GM21619 (cell line): ENCODE data around the gene TH.

ENCODE experiments used
- ATAC-seq: cut with Tn5 transposase; IDR thresholded peaks from one replicate; pipeline ENCODE4 v1.9.1; 2021; ENCODE audit not compliant: unreplicated experiment

Gene TH

DNA sequence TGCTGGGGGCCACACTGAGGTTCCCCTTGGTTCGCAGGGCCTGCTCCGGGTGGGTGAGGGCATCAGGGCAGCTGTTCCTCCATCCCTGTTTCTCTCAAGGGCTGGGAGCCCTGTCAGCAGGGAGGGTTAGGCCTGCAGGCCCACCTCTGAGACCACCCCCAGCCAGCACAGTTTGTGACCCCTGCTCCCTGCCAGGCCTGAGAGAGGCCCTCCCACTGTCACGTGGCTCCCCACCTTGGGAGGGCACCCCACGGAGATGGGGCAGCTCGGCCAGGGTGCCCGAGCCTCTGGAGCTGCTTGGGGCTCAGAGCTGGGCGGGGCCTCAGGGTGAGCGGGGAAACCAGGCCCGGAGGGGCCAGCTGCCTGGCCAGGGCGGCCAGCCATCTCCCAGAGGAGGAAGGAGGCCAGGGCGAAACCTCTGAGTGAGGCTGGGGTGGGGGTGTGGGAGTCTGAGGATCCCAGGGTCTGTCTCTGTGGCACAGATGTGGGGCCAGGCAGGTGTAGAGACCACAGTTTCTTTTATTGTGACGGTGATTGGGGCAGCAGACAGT lies 8.1 kb downstream of the TH start:
- ATAC-seq: no peak

DNA sequence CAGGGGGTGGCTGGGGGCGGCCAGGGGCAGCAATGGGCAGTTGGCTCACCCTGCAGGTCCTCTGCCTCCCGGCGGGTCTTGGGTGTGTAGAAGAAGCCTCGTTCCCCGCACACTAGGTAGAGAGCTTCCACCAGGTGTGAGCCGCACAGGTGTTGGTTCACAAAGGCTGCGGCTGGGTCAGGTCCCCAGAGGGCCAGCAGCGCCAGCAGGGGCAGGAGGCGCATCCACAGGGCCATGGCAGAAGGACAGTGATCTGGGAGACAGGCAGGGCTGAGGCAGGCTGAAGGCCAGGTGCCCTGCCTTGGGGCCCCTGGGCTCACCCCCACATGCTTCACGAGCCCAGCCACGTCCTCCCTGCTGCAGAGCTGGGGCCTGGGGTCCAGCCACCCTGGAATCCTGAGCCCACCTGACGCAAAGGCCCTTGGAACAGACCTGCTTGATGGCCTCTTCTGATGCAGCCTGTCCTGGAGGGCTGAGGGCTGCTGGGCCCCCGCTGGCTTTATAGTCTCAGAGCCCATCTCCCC lies 10.8 kb downstream of the TH start, which contains the start of gene INS:
Gene INS, minus strand, starts transcription at position 474 of the 524 bp plus-strand sequence. Its CDS starts 238 bp downstream, at position 236.
- ATAC-seq: no peak

DNA sequence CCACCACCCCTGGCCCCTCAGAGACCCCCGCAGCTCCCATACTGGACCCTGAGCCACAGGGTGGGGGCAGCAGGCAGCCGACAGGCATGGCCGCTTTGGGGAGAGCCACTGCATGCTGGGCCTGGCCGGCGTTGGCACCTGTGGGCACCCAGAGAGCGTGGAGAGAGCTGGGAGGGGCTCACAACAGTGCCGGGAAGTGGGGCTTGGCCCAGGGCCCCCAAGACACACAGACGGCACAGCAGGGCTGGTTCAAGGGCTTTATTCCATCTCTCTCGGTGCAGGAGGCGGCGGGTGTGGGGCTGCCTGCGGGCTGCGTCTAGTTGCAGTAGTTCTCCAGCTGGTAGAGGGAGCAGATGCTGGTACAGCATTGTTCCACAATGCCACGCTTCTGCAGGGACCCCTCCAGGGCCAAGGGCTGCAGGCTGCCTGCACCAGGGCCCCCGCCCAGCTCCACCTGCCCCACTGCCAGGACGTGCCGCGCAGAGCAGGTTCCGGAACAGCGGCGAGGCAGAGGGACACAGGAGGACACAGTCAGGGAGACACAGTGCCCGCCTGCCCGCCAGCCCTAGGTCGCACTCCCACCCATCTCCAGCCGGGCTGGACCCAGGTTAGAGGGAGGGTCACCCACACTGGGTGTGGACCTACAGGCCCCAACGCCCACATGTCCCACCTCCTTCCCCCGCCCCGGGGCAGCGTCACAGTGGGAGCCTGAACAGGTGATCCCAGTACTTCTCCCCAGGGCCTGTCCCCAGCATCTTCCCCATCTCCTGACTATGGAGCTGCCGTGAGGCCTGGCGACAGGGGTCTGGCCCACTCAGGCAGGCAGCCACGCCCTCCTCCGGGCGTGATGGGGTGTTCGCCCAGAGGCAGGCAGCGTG lies 11.8 kb downstream of the TH start:
- no peak for ATAC-seq

DNA sequence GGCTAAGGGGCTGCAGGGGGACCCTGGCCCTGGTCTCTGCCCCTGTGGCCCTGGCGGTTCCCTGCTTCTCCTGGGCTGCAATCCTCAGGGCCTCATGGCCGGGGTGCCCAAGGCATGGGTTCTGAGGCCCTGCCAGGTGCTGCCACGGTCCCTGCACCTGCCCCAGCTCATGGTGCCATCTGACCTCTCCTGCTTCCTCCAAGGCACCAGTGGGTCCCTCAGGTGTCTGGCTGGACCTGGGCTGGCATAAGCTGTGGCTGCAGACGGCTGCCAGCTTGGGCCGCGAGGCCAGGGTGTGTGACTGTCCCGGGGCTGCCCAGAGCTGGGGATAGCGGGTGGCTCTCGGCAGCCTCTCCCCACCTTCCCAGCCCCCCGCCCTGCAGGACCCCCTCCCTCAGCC lies 12.6 kb downstream of the TH start:
- ATAC-seq: no peak

DNA sequence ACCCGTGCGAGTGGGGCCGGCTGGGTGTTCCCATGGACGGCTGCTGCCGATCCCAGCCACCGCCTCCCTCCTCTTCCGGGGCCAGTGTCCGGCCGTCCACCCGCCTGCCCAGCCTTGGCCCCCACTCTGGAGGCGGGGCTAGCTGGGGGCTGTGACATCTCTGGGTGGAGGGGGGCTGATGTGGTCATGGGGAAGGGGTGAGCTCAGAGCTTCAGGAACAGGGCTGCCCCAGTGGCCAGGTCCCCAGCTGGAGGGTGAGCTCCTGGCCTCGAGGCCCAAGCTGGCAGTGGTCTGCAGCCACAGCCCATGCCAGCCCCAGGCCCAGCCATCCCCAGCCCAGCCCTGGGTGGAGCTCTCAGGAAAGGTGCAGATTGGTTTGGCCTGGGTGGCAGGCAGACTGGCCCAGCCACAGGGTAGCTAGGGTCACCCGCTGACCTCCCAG lies 13.3 kb downstream of the TH start:
- no peak for ATAC-seq

DNA sequence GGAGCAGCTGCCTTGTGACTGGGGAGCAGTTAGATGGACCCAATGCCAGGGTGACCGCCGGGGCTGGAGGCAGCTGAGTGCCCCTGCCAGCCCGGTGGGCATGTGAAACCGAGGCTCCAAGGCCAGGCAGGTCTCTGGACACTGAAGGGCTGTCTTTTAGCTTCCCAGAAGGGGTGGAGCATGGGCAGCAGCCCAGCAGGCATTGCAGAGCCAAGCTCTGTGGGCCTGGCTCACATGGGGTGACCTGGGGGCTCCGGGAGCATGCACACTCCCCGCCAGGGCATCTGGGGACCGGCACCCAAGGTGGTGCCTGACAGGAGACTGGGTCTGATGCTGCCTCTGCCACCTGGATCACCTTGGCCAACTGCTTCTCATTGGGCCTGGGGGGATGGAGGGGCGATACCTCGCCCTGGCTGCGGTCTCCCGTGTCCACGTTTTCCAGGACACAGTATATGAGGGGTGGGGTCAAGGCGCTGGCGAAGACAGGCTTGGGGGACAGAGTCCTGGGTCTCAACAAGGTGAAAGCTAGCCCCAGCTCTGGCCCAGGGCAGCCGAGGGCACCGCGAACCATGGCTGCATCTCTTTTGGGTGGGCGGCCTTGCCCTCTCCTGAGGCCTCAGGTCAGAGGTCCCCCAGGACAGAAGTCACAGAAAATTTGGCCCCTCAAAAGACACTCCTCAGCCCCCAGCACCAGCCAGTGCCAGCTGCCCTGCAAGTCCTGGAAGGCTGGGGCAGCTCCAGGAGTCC lies 14.1 kb downstream of the TH start:
- no peak for ATAC-seq

DNA sequence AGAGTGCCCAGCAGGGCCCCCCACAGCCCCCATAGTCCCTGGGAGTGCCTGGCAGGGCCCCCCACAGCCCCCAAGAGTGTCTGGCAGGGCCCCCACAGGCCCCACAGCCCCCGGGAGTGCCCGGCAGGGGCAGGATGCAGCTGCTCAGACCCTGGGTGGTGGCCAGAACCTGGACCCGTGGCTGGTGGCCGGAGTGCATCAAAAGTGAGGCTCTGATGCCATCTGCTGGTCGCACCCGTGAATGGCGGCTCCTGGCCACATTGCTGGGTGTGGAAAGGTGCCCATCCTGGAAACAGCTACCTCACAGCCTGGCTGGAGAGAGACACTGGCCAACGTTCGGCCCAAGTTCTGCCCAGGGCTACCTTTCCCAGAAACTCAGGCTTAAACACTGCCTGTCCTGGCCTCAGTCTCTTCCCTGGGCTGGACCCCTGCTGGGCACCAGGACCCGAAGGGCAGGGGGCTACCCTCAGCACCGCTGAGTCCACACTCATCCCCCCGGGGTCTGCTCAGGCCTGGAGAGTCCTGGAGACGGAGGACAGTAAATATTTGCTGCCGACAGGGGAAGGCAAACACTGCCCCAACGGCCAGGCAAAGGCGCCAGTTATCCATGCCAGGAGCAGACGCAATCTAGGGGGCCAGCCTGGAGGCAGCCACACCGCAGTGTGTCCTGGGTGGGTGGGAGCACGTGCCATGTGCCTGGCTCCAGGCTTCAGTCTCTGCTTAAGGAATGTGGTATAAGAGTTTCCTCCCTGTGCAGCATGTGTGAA lies 15.0 kb downstream of the TH start:
- ATAC-seq: no peak

DNA sequence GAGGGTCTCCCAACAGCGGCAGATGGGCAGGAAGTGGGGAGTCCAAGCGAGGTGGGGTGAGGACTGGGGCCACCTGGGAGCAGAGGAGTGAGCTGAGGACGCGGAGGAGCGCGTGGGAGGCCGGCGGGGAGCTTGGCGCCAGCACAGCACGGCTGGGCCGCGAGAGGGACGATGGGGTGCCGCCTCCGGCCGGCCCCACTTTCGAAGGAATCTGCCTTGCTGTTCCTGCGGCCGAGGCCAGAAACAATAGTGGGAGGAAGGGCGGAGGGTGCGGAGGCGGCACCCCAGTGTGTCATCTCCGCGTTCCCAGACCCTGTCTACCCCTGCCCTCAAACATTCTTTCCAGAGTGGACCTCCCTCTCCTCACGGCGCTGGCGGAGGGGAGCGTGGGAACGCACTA lies 16.1 kb downstream of the TH start:
- no peak for ATAC-seq

DNA sequence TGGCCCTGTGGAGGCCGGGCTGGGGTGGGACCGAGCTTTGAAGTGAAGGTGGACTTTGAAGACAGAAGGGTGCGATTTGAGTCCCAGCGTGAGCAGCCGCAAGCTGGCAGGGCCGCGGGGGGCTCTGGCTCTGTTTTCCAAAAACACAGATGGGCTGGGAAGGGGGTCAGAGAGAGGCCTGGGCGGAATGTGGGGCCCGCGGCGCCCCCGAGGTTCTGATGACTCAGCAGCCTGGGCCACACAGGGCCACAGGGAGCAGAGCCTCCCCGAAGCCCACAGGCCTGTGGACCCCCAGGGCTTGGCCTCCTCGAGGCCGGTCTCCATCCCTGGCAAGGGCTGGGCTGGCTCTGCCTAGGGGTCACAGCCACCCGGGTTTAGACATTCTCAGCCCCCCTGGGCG lies 16.7 kb downstream of the TH start:
- no peak for ATAC-seq

DNA sequence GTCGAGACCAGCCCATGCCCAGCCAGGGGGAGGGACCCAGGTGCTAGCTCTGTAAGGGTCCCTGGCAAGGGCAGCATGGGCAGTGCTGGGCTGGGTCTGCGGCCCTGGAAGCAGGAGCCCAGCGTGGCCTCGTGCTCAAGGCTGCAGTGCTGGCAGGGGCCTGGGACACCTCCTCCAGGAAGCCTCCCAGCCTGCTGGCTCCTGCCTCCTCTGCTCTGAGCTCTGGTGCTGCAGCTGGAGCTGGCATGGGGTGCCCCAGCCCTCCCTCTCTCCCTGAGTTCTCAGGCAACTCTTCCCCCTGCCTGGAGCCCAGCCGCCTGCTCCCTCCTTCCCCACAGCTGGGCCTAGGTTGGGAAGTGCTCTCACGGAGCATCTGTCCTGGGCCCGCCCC lies 17.4 kb downstream of the TH start:
- no peak for ATAC-seq

DNA sequence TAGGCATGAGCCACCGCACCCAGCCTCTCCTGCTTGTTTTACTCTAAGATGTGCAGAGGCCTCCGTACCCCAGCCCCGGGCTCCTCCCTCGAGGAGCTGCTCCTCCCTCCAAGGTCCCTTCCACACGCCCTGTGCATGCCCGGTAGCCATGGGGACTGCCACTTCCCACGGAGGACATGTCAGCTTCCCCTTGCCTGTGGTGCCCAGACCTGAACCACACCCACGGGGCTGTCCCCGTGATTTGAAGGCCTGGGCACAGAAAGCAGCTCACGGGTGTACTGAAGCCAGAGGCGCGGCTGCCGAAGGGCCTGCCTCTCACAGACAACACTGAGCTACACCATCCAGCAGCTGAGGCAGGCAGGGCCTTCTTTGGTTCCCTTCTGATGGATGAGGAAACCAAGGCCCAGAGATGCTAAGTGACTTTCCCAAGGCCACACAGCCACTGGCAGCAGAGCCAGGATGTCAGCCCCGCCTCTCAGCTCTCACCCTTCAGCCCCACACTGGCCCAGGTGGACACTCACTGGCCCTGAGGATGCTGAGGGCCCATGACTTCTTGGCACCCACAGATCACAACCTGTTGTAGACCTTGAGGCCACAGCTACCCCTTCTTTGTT lies 17.9 kb downstream of the TH start:
- ATAC-seq: no peak

DNA sequence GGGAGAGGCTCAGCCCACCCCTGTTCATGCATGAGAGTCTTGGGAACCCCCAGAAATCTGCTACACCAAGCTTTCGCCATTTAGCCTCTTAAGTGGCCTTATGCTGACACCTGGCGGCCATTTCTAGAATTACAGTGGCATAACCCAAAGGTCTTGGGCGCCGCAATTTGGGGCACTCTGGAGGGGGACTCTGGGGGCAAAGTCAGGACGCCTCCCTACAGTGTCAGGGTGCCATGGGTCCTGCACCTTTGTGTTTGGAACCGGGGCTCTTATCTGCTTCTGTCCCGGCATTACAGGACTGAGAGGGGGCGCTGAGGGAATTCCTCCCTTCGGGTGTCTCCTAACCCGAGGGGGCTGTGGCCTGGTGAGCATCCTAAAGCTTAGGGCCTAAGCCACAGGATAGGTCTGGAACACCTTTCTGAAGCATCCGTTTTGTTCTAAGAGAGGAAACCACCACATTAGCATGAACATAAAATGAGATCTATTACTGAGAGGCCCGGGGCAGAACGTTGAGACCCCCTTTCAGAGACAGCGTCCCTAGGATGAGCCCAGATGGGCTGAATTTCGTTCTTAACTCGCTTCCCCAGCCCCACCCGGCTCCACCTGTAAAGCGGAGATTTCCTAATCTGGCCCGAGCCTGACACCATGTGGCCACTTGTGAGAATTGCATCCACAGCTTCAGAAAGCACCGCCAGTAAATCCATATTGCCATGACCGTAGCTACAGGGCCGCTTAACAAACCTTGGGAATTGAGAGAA lies 19.9 kb downstream of the TH start:
- no peak for ATAC-seq

DNA sequence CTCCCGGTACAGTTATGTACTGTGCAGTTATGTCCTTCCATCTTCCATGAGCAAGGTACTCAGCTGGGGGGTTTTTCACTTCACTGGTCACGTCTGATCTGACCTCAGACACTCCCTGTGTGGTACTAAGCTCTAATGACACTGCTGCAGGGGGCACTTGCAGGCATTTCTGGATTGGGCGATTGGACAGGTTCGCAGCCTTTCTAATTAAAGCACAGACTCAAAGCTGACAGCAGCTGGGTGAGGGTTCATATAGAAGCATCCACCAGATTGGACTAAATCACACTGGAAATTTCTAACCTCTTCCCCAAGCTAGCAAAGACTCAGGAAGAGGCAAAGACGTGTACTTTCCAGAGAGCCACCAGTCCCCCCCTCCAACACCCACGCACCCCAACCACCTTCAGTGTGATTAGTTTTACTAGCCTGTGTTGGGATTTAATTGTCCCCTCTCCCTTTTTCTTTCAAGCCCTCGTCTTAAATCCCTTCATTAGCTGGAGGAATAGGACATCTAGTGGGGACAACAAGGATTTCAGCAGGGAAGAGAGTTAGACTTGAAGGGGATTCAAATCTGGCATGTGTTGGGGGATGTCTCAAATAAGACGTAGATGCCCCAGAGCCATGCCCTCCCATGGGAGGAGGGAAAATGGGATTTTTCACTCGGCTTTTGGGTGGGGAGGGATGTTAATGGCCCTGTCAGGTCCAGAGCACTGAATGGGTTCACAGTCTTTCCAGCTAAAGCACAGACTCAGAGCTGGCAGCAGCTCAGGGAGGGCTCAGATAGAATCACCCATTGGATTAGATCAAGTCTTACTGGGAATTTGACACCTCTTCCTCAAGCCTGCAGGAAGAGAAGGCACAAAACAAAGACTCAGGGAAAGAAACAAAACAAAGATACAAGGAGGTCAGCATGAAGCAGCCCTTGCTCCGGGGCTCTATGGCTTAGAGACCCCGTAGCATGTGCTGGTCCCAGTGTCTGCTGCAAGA lies 21.5 kb downstream of the TH start:
- no peak for ATAC-seq

DNA sequence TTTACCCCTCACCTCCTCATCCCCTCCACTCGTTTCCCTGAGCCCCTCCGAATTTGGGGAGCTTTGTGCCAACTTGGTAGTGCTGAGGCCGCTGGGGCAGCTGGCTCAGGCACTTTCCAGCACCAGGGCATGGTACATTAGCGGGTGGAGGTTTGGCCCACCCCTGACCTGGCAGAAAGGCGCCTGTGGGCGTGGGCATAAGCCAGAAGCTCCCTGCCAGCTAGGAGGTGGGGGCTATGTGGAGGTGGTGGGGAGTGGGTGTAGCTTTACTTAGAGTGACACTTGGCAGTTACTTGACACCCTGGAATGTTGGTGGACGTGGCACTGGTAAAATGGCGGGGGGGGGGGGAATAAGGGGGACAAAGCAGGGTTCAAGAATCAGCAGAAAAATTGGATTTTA lies 22.2 kb downstream of the TH start:
- no peak for ATAC-seq

DNA sequence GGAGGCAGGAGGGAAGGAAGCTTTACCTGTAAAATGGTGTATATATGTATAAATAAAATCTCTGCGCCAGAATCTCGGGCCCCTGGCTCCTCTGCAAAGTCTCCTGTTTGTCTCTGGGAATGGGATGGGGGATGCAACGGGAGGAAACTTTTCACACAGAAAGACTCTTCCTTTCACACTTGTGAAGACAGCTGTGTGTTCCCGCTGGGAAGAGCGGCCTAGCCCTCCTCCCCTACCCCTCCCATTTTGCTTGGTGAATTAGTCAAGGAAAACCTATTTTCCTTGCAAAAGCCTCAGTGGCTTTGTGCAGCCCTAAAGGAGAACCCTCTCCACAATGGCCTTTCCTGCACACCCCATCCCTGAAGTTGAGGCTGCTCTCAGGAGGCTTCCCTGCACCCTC lies 23.0 kb downstream of the TH start:
- ATAC-seq: no peak

DNA sequence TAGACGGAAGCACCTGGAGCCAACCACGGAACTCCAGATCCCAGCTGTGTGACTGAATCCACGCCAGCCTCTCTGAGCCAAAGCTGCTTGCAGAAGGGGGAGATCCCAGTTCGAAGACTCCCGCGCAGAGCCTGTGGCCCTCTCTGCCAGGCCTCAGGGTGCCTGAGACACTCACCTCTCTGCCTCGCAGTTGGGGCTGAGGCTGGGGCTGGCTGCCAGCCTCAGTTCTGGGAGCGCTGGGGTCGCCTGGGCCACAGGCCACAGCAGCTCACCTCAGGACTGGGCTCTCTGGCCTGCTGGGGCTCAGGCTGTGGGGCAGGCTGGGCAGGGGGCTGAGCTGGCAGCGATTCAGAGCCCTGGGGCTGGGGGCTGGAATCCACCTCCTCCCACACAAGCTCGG lies 24.2 kb downstream of the TH start:
- ATAC-seq: no peak

DNA sequence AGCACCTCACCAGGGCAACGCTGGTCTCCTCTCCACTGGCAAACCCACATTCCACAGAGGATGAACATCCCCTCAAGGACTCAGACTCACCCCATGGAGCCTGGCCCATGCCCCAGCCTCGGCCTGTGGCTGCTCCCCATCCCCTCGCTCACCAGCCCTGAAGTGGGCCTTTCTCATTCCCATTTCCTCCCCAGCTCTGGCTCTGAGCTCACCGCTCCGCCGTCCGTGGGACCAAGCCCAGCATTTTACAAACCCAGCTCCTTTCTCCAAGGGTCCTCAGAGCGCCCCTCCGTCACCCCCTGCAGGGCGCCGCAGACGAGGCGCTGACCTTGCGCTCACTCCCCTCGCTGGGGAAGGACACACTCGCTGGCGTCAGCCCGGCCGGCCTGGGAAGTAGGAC lies 25.6 kb downstream of the TH start:
- no peak for ATAC-seq

DNA sequence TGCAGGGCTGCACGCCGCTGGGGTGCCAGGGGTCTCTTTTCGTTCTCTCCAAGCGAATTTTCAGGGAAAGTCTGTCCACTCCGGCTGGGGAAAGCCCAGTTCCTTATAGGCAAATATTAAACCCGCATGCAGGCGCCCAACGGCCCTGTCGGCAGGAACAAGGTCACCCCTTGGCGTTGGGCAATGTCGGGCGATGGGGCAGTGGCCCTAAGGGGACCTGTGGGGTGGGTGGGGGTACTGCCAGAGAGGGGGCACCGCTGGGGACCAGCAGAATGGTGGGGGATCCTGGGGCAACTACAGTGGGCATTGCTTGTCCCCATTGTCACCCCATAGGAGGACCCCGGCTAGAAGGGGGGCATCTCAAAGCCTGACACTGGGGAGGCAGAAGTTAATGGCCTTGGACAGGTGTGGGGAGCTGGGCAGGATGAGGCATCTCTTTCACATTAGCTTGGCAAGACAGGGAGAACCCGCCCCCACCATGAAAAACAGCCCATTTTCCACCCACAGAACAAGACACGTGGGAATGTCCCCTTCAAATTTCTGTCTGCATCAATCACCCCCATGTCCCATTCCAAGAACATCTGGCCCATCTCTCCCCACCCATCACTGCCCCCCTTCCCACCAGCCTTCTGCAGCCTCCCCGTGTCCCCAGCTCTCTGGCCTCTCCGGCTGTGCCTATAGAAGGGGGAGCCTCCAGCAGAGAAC lies 26.9 kb downstream of the TH start:
- ATAC-seq: no peak
